ES-I3 (cell line): ENCODE results near the gene RITA1.

Experiments used
- H3K36me3 ChIP-seq: 2 replicates; pipeline ENCODE4 v1.6.1; 2013; ENCODE audit warnings: mild to moderate bottlenecking, low read length, control low read depth, moderate library complexity; ENCODE audit not compliant: insufficient read depth
- H3K4me1 ChIP-seq: 2 replicates; pipeline ENCODE4 v1.6.1; 2013; ENCODE audit warnings: mild to moderate bottlenecking, control low read depth, low read length; ENCODE audit not compliant: insufficient read depth
- H3K9ac ChIP-seq: 2 replicates; pipeline ENCODE4 v1.6.1; 2013; ENCODE audit warnings: low read depth, mild to moderate bottlenecking, low read length, moderate library complexity
- H3K9me3 ChIP-seq: 2 replicates; pipeline ENCODE4 v1.6.1; 2013; ENCODE audit warnings: mild to moderate bottlenecking, low read length, moderate library complexity; ENCODE audit not compliant: control insufficient read depth, insufficient read depth

RITA1 gene

GRCh38 chr12:113146999-113147398, 38.5 kb upstream of the RITA1 start:
- no peaks in the 10 kb centered on the region for H3K9me3 ChIP-seq
- H3K36me3 ChIP-seq: no peaks in the 10 kb centered on the region
- H3K9ac ChIP-seq: no peak overlapping the region
- peaks cover 13% of the 10 kb centered on the region; the same call in 1 of the 2 replicates for H3K4me1 ChIP-seq

- peak within 1 kb of the TSS; percentile 17; the same call in 1 of the 2 replicates for H3K9ac ChIP-seq
- peaks cover 13% of the 10 kb centered on the region; the same call in 1 of the 2 replicates for H3K4me1 ChIP-seq
- H3K36me3 ChIP-seq: no peaks in the 10 kb centered on the region
- H3K9me3 ChIP-seq: no peaks in the 10 kb centered on the region
These were observed 36.0 kb upstream of the RITA1 start, which contains the start of gene CFAP73 for GRCh38 chr12:113149361-113150150. Gene CFAP73 (plus strand): TSS chr12:113149724. CDS start chr12:113149858, 134 bp downstream.

GRCh38 chr12:113151655-113152054, 33.9 kb upstream of the RITA1 start:
- peaks cover 10% of the 10 kb centered on the region; the same call in 1 of the 2 replicates for H3K4me1 ChIP-seq
- H3K9me3 ChIP-seq: no peaks in the 10 kb centered on the region
- H3K36me3 ChIP-seq: no peaks in the 10 kb centered on the region
- no peak overlapping the region for H3K9ac ChIP-seq

- no peaks in the 10 kb centered on the region for H3K36me3 ChIP-seq
- H3K9ac ChIP-seq: peak overlapping the region; percentile 58; the same call in 1 of the 2 replicates
- no peaks in the 10 kb centered on the region for H3K9me3 ChIP-seq
- H3K4me1 ChIP-seq: peaks cover 10% of the 10 kb centered on the region; the same call in 1 of the 2 replicates
These were observed 33.2 kb upstream of the RITA1 start for GRCh38 chr12:113152196-113152834.

- Histone ChIP-seq H3K9me3 (no peaks in the 10 kb centered on the region), H3K9ac (peak overlapping the region; percentile 58; the same call in 1 of the 2 replicates), H3K36me3 (no peaks in the 10 kb centered on the region), H3K4me1 (peaks cover 10% of the 10 kb centered on the region; the same call in 1 of the 2 replicates)
These were observed 32.4 kb upstream of the RITA1 start for GRCh38 chr12:113152835-113153814.

GRCh38 chr12:113154351-113154973, 31.1 kb upstream of the RITA1 start:
- H3K9ac ChIP-seq: peak overlapping the region; percentile 37; the same call in 1 of the 2 replicates
- H3K36me3 ChIP-seq: no peaks in the 10 kb centered on the region
- peaks cover 6% of the 10 kb centered on the region; the same call in 1 of the 2 replicates for H3K4me1 ChIP-seq
- no peaks in the 10 kb centered on the region for H3K9me3 ChIP-seq

- Histone ChIP-seq H3K4me1 (peaks cover 1% of the 10 kb centered on the region; the same call in 1 of the 2 replicates), H3K9me3 (no peaks in the 10 kb centered on the region), H3K9ac (peak overlapping the region; percentile 37; the same call in 1 of the 2 replicates), H3K36me3 (0 out of 2 replicates have a peak, but pooled peaks cover 3% of the 10 kb centered on the region)
These were observed 30.5 kb upstream of the RITA1 start for GRCh38 chr12:113155060-113155459.

- no peaks in the 10 kb centered on the region for H3K9me3 ChIP-seq
- peaks cover 6% of the 10 kb centered on the region for H3K36me3 ChIP-seq
- H3K4me1 ChIP-seq: no peaks in the 10 kb centered on the region
- no peak overlapping the region for H3K9ac ChIP-seq
These were observed 29.9 kb upstream of the RITA1 start for GRCh38 chr12:113155646-113156045.

GRCh38 chr12:113157218-113157859, 28.2 kb upstream of the RITA1 start:
- Histone ChIP-seq H3K4me1 (peaks cover 5% of the 10 kb centered on the region), H3K9me3 (no peaks in the 10 kb centered on the region), H3K36me3 (peaks cover 12% of the 10 kb centered on the region), H3K9ac (no peak overlapping the region)

GRCh38 chr12:113158439-113159203, 26.9 kb upstream of the RITA1 start:
- H3K4me1 ChIP-seq: peaks cover 10% of the 10 kb centered on the region
- H3K9ac ChIP-seq: no peak overlapping the region
- no peaks in the 10 kb centered on the region for H3K9me3 ChIP-seq
- peaks cover 12% of the 10 kb centered on the region for H3K36me3 ChIP-seq

GRCh38 chr12:113159937-113160336, 25.6 kb upstream of the RITA1 start:
- no peaks in the 10 kb centered on the region for H3K9me3 ChIP-seq
- H3K9ac ChIP-seq: no peak overlapping the region
- H3K4me1 ChIP-seq: peaks cover 10% of the 10 kb centered on the region
- peaks cover 12% of the 10 kb centered on the region for H3K36me3 ChIP-seq

- Histone ChIP-seq H3K9me3 (no peaks in the 10 kb centered on the region), H3K9ac (no peak overlapping the region), H3K36me3 (peaks cover 12% of the 10 kb centered on the region), H3K4me1 (peaks cover 10% of the 10 kb centered on the region)
These were observed 24.0 kb upstream of the RITA1 start for GRCh38 chr12:113161415-113162016.
